ENCODE data around the gene GSTA4.
"Not testable (repeated sequence)": the region's sequence is repeated elsewhere in the genome, so short reads cannot be mapped to it uniquely, and the experiment has no call there.

Gene GSTA4

DNA sequence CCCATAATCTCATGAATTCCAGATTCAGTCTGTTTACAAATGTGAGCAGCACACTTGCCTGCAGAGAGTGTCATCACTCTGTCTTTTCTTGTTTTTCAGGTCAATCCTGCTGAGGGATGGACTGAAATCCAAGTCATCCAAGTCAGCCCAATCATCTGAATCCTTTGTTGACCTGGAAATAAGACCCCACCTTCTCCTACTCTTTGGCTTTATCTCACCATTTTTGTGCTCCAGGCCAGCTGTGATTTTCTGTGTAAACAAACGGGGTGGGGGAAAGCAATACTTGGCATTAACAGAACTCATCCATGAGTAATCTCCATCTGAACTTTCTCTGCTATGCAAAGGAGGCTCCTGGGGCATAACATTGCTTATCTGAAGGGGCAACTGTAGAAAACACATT is 16.9 kb upstream of the GSTA4 start:
- H3K36me3 ChIP-seq (ENCODE audit: control insufficient read depth, insufficient read depth, low read length, severe bottlenecking) = peaks cover 76% of the 10 kb centered on the region
- peak; percentile 46 for DNase-seq (ENCODE audit: low read depth)

DNA sequence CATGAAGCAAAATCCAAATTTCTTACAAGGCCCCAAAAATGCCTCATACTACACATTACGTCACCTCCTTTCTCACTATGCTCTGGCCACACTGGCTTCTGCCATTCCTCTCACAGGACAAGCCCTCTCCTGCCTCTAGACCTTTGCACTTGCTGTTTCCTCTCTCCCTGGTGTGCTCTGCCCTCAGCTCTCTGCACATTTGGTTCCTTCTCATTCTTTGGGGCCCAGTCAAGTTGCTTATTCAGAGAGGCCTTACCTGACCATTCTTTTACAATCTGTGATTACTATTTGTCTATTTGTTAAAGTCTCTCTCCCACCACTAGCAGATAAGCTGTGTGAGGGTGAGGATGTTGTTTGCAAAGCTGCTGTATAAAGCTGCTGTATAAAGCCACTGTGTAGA is 15.4 kb upstream of the GSTA4 start:
- Histone ChIP-seq H3K4me1 (ENCODE audit: control insufficient read depth, insufficient read depth, low read length) (peaks cover 48% of the 10 kb centered on the region), H3K27me3 (replicated peaks; ENCODE audit: control insufficient read depth, insufficient read depth, low read length) (no peaks in the 10 kb centered on the region), H3K9ac (ENCODE audit: low read length) (no peak overlapping the region), H3K36me3 (ENCODE audit: control insufficient read depth, insufficient read depth, low read length, severe bottlenecking) (peaks cover 75% of the 10 kb centered on the region), H3K9me3 (ENCODE audit: control insufficient read depth, low read length) (no peaks in the 10 kb centered on the region), H3K4me3 (ENCODE audit: low read length) (no peak overlapping the region)
- no peak for DNase-seq (ENCODE audit: low read depth)

More for the DNA sequence above, 16.9 kb upstream of the GSTA4 start:
- Histone ChIP-seq H3K27me3 (replicated peaks; ENCODE audit: control insufficient read depth, insufficient read depth, low read length) (no peaks in the 10 kb centered on the region), H3K4me3 (ENCODE audit: low read length) (no peak overlapping the region), H3K9ac (ENCODE audit: low read length) (no peak overlapping the region), H3K4me1 (ENCODE audit: control insufficient read depth, insufficient read depth, low read length) (peaks cover 53% of the 10 kb centered on the region), H3K9me3 (ENCODE audit: control insufficient read depth, low read length) (no peaks in the 10 kb centered on the region)

DNA sequence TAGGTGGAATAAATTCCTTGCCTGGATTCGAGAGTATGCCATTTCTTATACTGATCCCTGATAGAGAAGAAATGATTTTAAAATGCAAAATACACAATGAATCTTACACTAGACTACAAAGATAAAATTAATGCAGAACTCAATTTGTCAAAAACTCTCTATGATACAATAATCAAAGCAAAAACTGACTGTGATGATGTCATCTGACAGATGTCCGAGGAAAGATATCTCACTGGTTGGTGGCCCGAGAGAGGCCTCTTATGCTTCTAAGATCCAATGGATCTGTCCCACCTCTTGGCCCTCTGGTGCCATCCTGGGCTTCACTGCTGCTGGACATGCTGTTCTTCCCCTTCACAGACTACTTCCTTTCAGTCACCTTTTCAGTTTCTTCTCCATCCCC is 14.4 kb upstream of the GSTA4 start:
- Histone ChIP-seq H3K36me3 (ENCODE audit: control insufficient read depth, insufficient read depth, low read length, severe bottlenecking) (peaks cover 85% of the 10 kb centered on the region), H3K27me3 (replicated peaks; ENCODE audit: control insufficient read depth, insufficient read depth, low read length) (no peaks in the 10 kb centered on the region), H3K4me3 (ENCODE audit: low read length) (no peak overlapping the region), H3K9me3 (ENCODE audit: control insufficient read depth, low read length) (no peaks in the 10 kb centered on the region), H3K4me1 (ENCODE audit: control insufficient read depth, insufficient read depth, low read length) (peaks cover 39% of the 10 kb centered on the region), H3K9ac (ENCODE audit: low read length) (no peak overlapping the region)
- DNase-seq (ENCODE audit: low read depth) = no peak

DNA sequence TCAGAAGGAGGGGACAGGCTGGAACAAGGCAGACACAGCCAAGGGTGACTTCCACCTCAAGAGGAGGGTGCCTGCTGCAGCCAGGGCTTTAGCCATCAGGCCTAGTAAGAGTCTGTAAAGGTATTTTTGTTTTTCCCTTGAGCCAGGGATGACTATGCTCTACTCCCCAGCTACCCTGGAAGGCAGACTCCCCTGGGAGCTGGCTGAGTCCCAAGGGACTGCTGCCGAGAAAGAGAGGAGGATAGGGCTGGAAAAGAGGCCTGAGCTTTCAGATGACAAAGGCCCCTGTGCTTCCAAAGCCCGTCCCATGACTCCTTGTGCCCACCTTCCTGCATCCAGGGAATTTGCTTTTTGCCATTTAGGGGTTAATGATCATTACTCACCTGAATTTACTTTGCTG is 14.0 kb upstream of the GSTA4 start:
- Histone ChIP-seq H3K9me3 (ENCODE audit: control insufficient read depth, low read length) (no peaks in the 10 kb centered on the region), H3K27me3 (replicated peaks; ENCODE audit: control insufficient read depth, insufficient read depth, low read length) (no peaks in the 10 kb centered on the region), H3K4me3 (ENCODE audit: low read length) (no peak overlapping the region), H3K4me1 (ENCODE audit: control insufficient read depth, insufficient read depth, low read length) (peaks cover 39% of the 10 kb centered on the region), H3K9ac (ENCODE audit: low read length) (no peak overlapping the region), H3K36me3 (ENCODE audit: control insufficient read depth, insufficient read depth, low read length, severe bottlenecking) (peaks cover 86% of the 10 kb centered on the region)
- no peak for DNase-seq (ENCODE audit: low read depth)

DNA sequence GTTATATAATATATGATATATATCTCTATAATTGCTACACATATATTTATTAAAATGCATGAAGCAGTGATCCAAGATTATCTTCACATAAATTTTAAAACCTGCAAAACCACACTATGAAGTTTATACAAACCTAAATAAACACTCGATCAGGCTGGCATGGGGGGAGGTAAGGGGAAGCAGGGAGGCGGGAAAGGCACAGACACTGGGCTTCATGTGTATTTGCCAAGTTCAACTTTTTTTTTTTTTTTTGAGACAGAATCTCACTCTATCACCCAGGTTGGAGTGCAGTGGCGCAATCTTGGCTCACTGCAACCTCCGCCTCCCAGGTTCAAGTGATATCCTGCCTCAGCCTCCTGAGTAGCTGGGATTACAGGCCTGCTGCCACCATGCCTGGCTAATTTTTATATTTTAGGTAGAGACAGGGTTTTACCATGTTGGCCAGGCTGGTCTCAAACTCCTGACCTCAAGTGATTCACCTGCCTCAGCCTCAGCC is 13.2 kb upstream of the GSTA4 start:
- DNase-seq (ENCODE audit: low read depth); H3K9ac ChIP-seq (ENCODE audit: low read length); H3K9me3 ChIP-seq (ENCODE audit: control insufficient read depth, low read length): not testable (repeated sequence)

DNA sequence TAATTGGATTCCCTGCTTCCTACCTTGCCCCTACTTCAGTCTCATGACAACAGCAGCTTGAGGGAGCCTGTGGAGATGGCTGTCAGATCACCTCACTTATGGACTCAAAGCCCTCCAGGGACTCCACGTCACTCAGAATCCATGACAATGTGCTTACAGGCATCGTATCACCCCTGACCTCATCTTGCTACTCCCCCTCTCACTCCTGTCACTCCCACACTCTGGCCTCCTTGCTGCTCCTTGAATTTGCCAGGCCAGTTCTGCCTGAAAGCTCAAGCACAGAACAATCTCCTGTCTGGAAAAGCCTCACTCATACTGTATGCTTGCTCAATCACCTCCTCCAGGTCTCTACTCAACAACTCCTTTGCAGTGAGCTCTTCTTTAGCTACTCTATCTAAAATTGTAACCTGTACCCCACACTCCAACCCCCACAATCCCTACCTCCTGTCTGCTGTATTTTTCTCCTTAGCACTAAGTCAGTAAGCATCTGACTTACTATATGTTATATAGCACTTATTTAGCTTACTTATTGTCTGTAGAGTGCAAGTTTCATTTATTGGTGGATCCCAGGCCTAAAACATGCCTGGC is 10.7 kb upstream of the GSTA4 start:
- no peak for DNase-seq (ENCODE audit: low read depth)
- Histone ChIP-seq H3K4me1 (ENCODE audit: control insufficient read depth, insufficient read depth, low read length) (peaks cover 16% of the 10 kb centered on the region), H3K9me3 (ENCODE audit: control insufficient read depth, low read length) (no peaks in the 10 kb centered on the region), H3K36me3 (ENCODE audit: control insufficient read depth, insufficient read depth, low read length, severe bottlenecking) (peaks cover 70% of the 10 kb centered on the region), H3K4me3 (ENCODE audit: low read length) (no peak overlapping the region), H3K9ac (ENCODE audit: low read length) (no peak overlapping the region), H3K27me3 (replicated peaks; ENCODE audit: control insufficient read depth, insufficient read depth, low read length) (no peaks in the 10 kb centered on the region)

More for the DNA sequence above, 13.2 kb upstream of the GSTA4 start:
- Histone ChIP-seq H3K36me3 (ENCODE audit: control insufficient read depth, insufficient read depth, low read length, severe bottlenecking) (peaks cover 82% of the 10 kb centered on the region), H3K4me1 (ENCODE audit: control insufficient read depth, insufficient read depth, low read length) (peaks cover 36% of the 10 kb centered on the region)
- not testable (repeated sequence) for H3K27me3 ChIP-seq (replicated peaks; ENCODE audit: control insufficient read depth, insufficient read depth, low read length); H3K4me3 ChIP-seq (ENCODE audit: low read length)

DNA sequence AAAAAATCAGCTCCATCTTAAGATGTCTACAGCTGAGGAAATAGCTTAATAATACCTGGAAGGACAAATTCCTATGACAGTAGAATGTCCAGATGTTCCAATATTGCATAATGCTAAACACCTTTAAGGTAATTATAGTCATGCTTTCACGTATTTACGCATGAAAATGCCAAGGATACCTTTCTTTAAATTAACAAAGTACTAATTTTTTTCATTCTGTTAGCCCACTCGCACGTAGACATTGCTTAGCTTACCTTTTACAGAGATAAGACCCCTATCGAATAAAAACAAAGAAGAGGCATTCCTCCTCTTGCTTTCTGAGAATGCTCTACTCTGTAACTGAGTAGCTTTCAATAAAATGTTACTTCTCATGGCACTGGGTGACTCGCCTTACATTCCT is 4.4 kb upstream of the GSTA4 start:
- Histone ChIP-seq H3K27me3 (replicated peaks; ENCODE audit: control insufficient read depth, insufficient read depth, low read length) (no peaks in the 10 kb centered on the region), H3K9ac (ENCODE audit: low read length) (no peak overlapping the region), H3K4me3 (ENCODE audit: low read length) (no peak overlapping the region), H3K4me1 (ENCODE audit: control insufficient read depth, insufficient read depth, low read length) (peaks cover 14% of the 10 kb centered on the region), H3K9me3 (ENCODE audit: control insufficient read depth, low read length) (no peaks in the 10 kb centered on the region), H3K36me3 (ENCODE audit: control insufficient read depth, insufficient read depth, low read length, severe bottlenecking) (peaks cover 15% of the 10 kb centered on the region)
- DNase-seq (ENCODE audit: low read depth) = no peak

DNA sequence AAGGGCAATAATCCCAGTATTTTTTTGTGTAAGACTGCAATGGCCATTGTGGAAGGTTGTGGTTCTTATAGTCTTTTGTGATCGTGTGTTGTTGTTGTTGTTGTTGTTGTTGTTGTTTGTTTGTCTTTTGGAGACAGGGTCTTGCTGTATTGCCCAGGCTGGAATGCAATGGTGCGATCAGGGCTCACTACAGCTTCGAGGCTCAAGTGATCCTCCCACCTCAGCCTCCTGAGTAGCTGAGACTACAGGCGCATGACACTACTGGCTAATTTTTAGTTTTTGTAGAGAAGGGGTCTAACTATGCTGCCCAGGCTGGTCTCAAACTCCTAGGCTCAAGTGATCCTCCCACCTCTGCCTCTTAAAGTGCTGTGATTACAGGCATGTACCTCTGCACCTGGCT is 3.5 kb upstream of the GSTA4 start:
- H3K9ac ChIP-seq (ENCODE audit: low read length) = no peak overlapping the region
- H3K36me3 ChIP-seq (ENCODE audit: control insufficient read depth, insufficient read depth, low read length, severe bottlenecking) = peaks cover 15% of the 10 kb centered on the region
- DNase-seq (ENCODE audit: low read depth) = no peak
- no peak overlapping the region for H3K4me3 ChIP-seq (ENCODE audit: low read length)
- H3K9me3 ChIP-seq (ENCODE audit: control insufficient read depth, low read length) = no peaks in the 10 kb centered on the region
- peaks cover 9% of the 10 kb centered on the region for H3K4me1 ChIP-seq (ENCODE audit: control insufficient read depth, insufficient read depth, low read length)
- no peaks in the 10 kb centered on the region for H3K27me3 ChIP-seq (replicated peaks; ENCODE audit: control insufficient read depth, insufficient read depth, low read length)

DNA sequence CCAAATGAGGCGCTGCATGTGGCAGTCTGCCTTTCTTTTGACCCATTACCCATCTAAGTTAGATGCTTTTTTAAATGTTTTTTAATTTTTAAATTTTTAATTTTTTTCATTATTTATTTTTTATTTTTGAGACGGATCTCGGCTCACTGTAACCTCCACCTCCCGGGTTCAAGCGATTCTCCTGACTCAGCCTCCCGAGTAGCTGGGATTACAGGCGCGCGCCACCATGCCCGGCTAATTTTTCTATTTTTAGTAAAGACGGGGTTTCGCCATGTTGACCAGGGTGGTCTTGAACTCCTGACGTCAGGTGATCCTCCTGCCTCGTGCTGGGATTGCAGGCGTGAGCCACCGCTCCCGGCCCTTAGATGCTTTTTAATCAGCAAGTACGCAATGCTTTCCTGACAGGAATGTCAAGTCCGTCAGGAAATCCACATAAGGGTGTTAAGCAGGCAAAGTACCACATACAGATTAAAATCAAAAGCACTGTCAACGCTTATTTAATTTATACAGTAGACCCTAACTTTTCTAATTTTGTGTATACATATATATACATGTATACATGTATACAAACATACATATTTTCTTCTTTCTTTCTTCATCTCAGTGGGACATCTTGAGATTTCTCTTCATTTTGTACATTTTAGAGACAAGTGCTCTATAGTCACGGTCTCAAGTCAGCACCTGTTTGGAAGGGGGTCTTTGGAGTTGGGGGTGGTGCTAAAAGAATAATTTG is 995 bp upstream of the GSTA4 start:
- Histone ChIP-seq H3K27me3 (replicated peaks; ENCODE audit: control insufficient read depth, insufficient read depth, low read length) (no peaks in the 10 kb centered on the region), H3K4me3 (ENCODE audit: low read length) (peak overlapping the region; percentile 45), H3K36me3 (ENCODE audit: control insufficient read depth, insufficient read depth, low read length, severe bottlenecking) (peaks cover 4% of the 10 kb centered on the region), H3K4me1 (ENCODE audit: control insufficient read depth, insufficient read depth, low read length) (peaks cover 25% of the 10 kb centered on the region), H3K9me3 (ENCODE audit: control insufficient read depth, low read length) (no peaks in the 10 kb centered on the region), H3K9ac (ENCODE audit: low read length) (peak overlapping the region; percentile 3)
- peak; percentile 81 for DNase-seq (ENCODE audit: low read depth)

DNA sequence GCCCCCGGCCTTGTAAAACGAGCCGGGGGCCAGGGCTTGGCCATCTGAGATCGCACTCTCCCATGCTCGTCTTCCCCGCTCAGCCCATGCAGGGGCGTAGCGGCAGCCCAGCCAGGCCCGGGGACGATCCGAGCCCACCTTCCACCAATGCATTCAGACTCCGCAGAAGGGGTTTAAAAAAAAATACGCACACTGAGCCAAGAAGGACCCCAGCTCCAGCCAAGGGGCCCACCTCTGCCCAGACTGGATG is 320 bp downstream of the GSTA4 start:
- H3K36me3 ChIP-seq (ENCODE audit: control insufficient read depth, insufficient read depth, low read length, severe bottlenecking) = peaks cover 11% of the 10 kb centered on the region
- H3K9ac ChIP-seq (ENCODE audit: low read length) = peak overlapping the region; percentile 100
- no peak for DNase-seq (ENCODE audit: low read depth)
- no peaks in the 10 kb centered on the region for H3K27me3 ChIP-seq (replicated peaks; ENCODE audit: control insufficient read depth, insufficient read depth, low read length)
- no peaks in the 10 kb centered on the region for H3K9me3 ChIP-seq (ENCODE audit: control insufficient read depth, low read length)
- H3K4me1 ChIP-seq (ENCODE audit: control insufficient read depth, insufficient read depth, low read length) = peaks cover 27% of the 10 kb centered on the region
- peak overlapping the region; percentile 95 for H3K4me3 ChIP-seq (ENCODE audit: low read length)

DNA sequence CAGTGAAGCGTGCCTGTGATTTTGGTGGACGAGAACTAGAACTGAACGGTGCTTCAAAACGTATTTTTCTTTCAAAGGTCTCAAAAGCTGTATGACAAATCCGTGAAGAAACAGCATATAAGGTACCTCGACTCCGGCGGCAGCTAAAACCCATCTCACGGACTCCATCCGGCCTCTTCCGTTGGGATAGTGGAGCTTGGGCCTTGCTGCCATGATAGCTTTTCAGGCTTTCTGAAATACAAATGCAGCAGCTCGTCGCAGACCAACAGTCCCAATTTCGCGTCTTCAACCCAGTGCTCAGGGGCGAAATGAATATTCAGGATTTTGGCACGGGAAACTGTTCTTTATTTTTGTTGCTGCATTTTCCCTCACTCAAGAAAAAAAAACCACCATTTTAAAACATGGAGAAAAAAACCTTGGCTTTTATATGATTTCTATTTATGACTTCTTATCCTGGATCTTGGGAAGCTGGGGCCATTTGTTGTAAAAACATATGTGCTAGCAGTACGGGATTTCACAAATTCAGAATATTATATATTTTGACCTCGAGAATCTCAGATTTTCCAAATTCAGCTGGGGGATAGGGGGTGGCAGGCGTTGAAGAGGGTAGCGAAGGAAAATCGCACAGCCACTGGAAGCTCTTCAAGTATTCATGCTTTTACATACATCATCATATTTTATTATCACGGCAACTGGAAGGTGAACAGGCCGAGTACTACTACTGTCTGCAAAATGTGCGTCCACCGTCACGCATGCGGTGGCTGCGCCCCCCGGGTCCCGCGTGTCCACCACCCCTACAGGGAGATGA is 849 bp downstream of the GSTA4 start:
- peaks cover 14% of the 10 kb centered on the region for H3K36me3 ChIP-seq (ENCODE audit: control insufficient read depth, insufficient read depth, low read length, severe bottlenecking)
- H3K4me3 ChIP-seq (ENCODE audit: low read length) = peak overlapping the region; percentile 95
- H3K9me3 ChIP-seq (ENCODE audit: control insufficient read depth, low read length) = no peaks in the 10 kb centered on the region
- DNase-seq (ENCODE audit: low read depth) = peak; percentile 64
- H3K27me3 ChIP-seq (replicated peaks; ENCODE audit: control insufficient read depth, insufficient read depth, low read length) = no peaks in the 10 kb centered on the region
- peaks cover 27% of the 10 kb centered on the region for H3K4me1 ChIP-seq (ENCODE audit: control insufficient read depth, insufficient read depth, low read length)
- peak overlapping the region; percentile 100 for H3K9ac ChIP-seq (ENCODE audit: low read length)

Data from adipocyte (in vitro differentiated cells).